ENCODE data around the gene NDUFA13. TPM values are rescaled to one million over a fixed set of nuclear protein-coding genes. Genes with fewer than 3 reads are reported as not detected.

The NDUFA13 gene
- total RNA-seq, 2 experiments from 2014 or later: 314 to 363 TPM

GRCh38 chr19:19492026-19492610 is 23.9 kb upstream of the NDUFA13 start:
- H3K4me3 Mint-ChIP-seq: no peak overlapping the region
- H3K27me3 Mint-ChIP-seq: no peaks in the 10 kb centered on the region
- peaks cover 39% of the 10 kb centered on the region for H3K36me3 Mint-ChIP-seq (ENCODE audit: low read depth)
- no peak for DNase-seq
- peaks cover 34% of the 10 kb centered on the region for H3K4me1 Mint-ChIP-seq
- ChIA-PET CTCF (interaction anchor here (0.7 to 4.2 kb wide), 4 partner anchors 16 to 414 kb away, joined by 3 to 50 read pairs (median 6); partner anchors contain the start of gene MAU2), POLR2A (no interaction called here)
- H3K9me3 Mint-ChIP-seq: no peaks in the 10 kb centered on the region
- H3K27ac Mint-ChIP-seq: no peak overlapping the region

GRCh38 chr19:19493841-19494546 is 22.0 kb upstream of the NDUFA13 start:
- POLR2A ChIA-PET: no interaction called here
- Mint-ChIP-seq H3K27ac (peak overlapping the region; percentile 13), H3K27me3 (no peaks in the 10 kb centered on the region), H3K9me3 (no peaks in the 10 kb centered on the region), H3K4me3 (no peak overlapping the region), H3K36me3 (ENCODE audit: low read depth) (peaks cover 43% of the 10 kb centered on the region), H3K4me1 (peaks cover 17% of the 10 kb centered on the region)
- DNase-seq: no peak
- CTCF ChIA-PET: no interaction called here

GRCh38 chr19:19495614-19496603 is 20.1 kb upstream of the NDUFA13 start:
- H3K27me3 Mint-ChIP-seq: no peaks in the 10 kb centered on the region
- no peak overlapping the region for H3K4me3 Mint-ChIP-seq
- H3K36me3 Mint-ChIP-seq (ENCODE audit: low read depth): peaks cover 42% of the 10 kb centered on the region
- H3K4me1 Mint-ChIP-seq: no peaks in the 10 kb centered on the region
- no peaks in the 10 kb centered on the region for H3K9me3 Mint-ChIP-seq
- POLR2A ChIA-PET: no interaction called here
- no peak for DNase-seq
- H3K27ac Mint-ChIP-seq: no peak overlapping the region
- CTCF ChIA-PET: no interaction called here

GRCh38 chr19:19498255-19498991 is 17.6 kb upstream of the NDUFA13 start:
- H3K36me3 Mint-ChIP-seq (ENCODE audit: low read depth): peaks cover 50% of the 10 kb centered on the region
- no peak overlapping the region for H3K27ac Mint-ChIP-seq
- no peak for DNase-seq
- H3K4me1 Mint-ChIP-seq: no peaks in the 10 kb centered on the region
- ChIA-PET POLR2A (no interaction called here), CTCF (no interaction called here)
- H3K4me3 Mint-ChIP-seq: no peak overlapping the region
- no peaks in the 10 kb centered on the region for H3K27me3 Mint-ChIP-seq
- H3K9me3 Mint-ChIP-seq: no peaks in the 10 kb centered on the region

GRCh38 chr19:19499272-19499995 is 16.6 kb upstream of the NDUFA13 start:
- Mint-ChIP-seq H3K36me3 (ENCODE audit: low read depth) (peaks cover 48% of the 10 kb centered on the region), H3K4me3 (no peak overlapping the region), H3K4me1 (no peaks in the 10 kb centered on the region), H3K27me3 (no peaks in the 10 kb centered on the region), H3K9me3 (no peaks in the 10 kb centered on the region), H3K27ac (no peak overlapping the region)
- ChIA-PET CTCF (no interaction called here), POLR2A (no interaction called here)
- no peak for DNase-seq

- Mint-ChIP-seq H3K4me3 (no peak overlapping the region), H3K4me1 (no peaks in the 10 kb centered on the region), H3K9me3 (no peaks in the 10 kb centered on the region), H3K36me3 (ENCODE audit: low read depth) (peaks cover 39% of the 10 kb centered on the region), H3K27ac (no peak overlapping the region), H3K27me3 (no peaks in the 10 kb centered on the region)
- DNase-seq: no peak
- POLR2A ChIA-PET: no interaction called here
- CTCF ChIA-PET: no interaction called here
Observed at GRCh38 chr19:19500975-19501644, 14.9 kb upstream of the NDUFA13 start.

GRCh38 chr19:19501798-19502197 is 14.2 kb upstream of the NDUFA13 start:
- no peak overlapping the region for H3K4me3 Mint-ChIP-seq
- H3K4me1 Mint-ChIP-seq: no peaks in the 10 kb centered on the region
- H3K9me3 Mint-ChIP-seq: no peaks in the 10 kb centered on the region
- no peaks in the 10 kb centered on the region for H3K27me3 Mint-ChIP-seq
- H3K36me3 Mint-ChIP-seq (ENCODE audit: low read depth): peaks cover 43% of the 10 kb centered on the region
- no peak for DNase-seq
- ChIA-PET POLR2A (no interaction called here), CTCF (no interaction called here)
- no peak overlapping the region for H3K27ac Mint-ChIP-seq

GRCh38 chr19:19502281-19502680 is 13.7 kb upstream of the NDUFA13 start:
- Mint-ChIP-seq H3K27me3 (no peaks in the 10 kb centered on the region), H3K36me3 (ENCODE audit: low read depth) (peaks cover 44% of the 10 kb centered on the region), H3K27ac (no peak overlapping the region), H3K9me3 (no peaks in the 10 kb centered on the region), H3K4me3 (no peak overlapping the region), H3K4me1 (no peaks in the 10 kb centered on the region)
- ChIA-PET CTCF (no interaction called here), POLR2A (no interaction called here)
- no peak for DNase-seq

- Mint-ChIP-seq H3K4me1 (no peaks in the 10 kb centered on the region), H3K27me3 (no peaks in the 10 kb centered on the region), H3K36me3 (ENCODE audit: low read depth) (peaks cover 41% of the 10 kb centered on the region), H3K4me3 (no peak overlapping the region), H3K9me3 (no peaks in the 10 kb centered on the region), H3K27ac (no peak overlapping the region)
- ChIA-PET POLR2A (no interaction called here), CTCF (interaction anchor here (0.7 kb wide), 1 partner anchor 82 kb away, joined by 3 read pairs; no protein-coding TSS in a partner anchor)
- no peak for DNase-seq
Observed at GRCh38 chr19:19502808-19503602, 13.0 kb upstream of the NDUFA13 start.

GRCh38 chr19:19504754-19505668 is 11.0 kb upstream of the NDUFA13 start:
- Mint-ChIP-seq H3K27me3 (no peaks in the 10 kb centered on the region), H3K9me3 (no peaks in the 10 kb centered on the region), H3K4me3 (no peak overlapping the region), H3K36me3 (ENCODE audit: low read depth) (peaks cover 38% of the 10 kb centered on the region), H3K4me1 (no peaks in the 10 kb centered on the region), H3K27ac (no peak overlapping the region)
- DNase-seq: no peak
- ChIA-PET POLR2A (interaction anchor here (0.6 kb wide), 1 partner anchor 63 kb away, joined by 6 read pairs; no protein-coding TSS in a partner anchor), CTCF (interaction anchor here (1.9 kb wide), 1 partner anchor 14 kb away, joined by 8 read pairs; no protein-coding TSS in a partner anchor)

Data from activated CD4-positive, alpha-beta T cell treated with anti-CD3 and anti-CD28 coated beads, Interleukin-2, amount 10 ng/mL, durations not matched to agents 7 days and 5 days (primary cell).